ENCODE data around the gene IL18R1. TPM values are rescaled to one million over a fixed set of nuclear protein-coding genes. Genes with fewer than 3 reads are reported as not detected.

Gene IL18R1
- total RNA-seq, 1 donor from 2014 or later, result 4.9 TPM

GRCh38 chr2:102366406-102367112, 11.0 kb downstream of the IL18R1 start:
- Histone ChIP-seq H3K4me1 (no peaks in the 10 kb centered on the region), H3K9me3 (peaks cover 3% of the 10 kb centered on the region), H3K27me3 (no peaks in the 10 kb centered on the region), H3K27ac (no peak overlapping the region), H3K36me3 (peaks cover 0 to 4% of the 10 kb centered on the region in 2 donors), H3K4me3 (no peak overlapping the region)
- no peak for TF ChIP-seq POLR2AphosphoS5 (IDR thresholded peaks at IDR 0.05; ENCODE audit: insufficient read depth in 1 of 2, low read depth in 1 of 2)
- no peak for TF ChIP-seq CTCF (IDR thresholded peaks at IDR 0.05)
- no peak for TF ChIP-seq POLR2A (IDR thresholded peaks at IDR 0.05)
- DNase-seq (ENCODE audit: extremely low spot score in 2 of 2), result no peak
- intact Hi-C loops (cut with DNase I), result no loop called here

- intact Hi-C loops (cut with DNase I), result no loop called here
- Histone ChIP-seq H3K36me3 (peaks cover 0 to 4% of the 10 kb centered on the region in 2 donors), H3K27ac (no peak overlapping the region), H3K27me3 (no peaks in the 10 kb centered on the region), H3K4me1 (no peaks in the 10 kb centered on the region), H3K4me3 (no peak overlapping the region), H3K9me3 (peaks cover 3% of the 10 kb centered on the region)
- TF ChIP-seq CTCF (IDR thresholded peaks at IDR 0.05) (no peak), POLR2A (IDR thresholded peaks at IDR 0.05) (no peak), POLR2AphosphoS5 (IDR thresholded peaks at IDR 0.05; ENCODE audit: insufficient read depth in 1 of 2, low read depth in 1 of 2) (no peak)
- DNase-seq (ENCODE audit: extremely low spot score in 2 of 2), result no peak
These were observed 11.9 kb downstream of the IL18R1 start for GRCh38 chr2:102367331-102367971.

GRCh38 chr2:102368461-102369109, 13.0 kb downstream of the IL18R1 start:
- intact Hi-C loops (cut with DNase I), result no loop called here

GRCh38 chr2:102369866-102370265, 14.3 kb downstream of the IL18R1 start:
- Histone ChIP-seq H3K9me3 (peaks cover 3% of the 10 kb centered on the region), H3K27ac (no peak overlapping the region), H3K27me3 (no peaks in the 10 kb centered on the region), H3K4me3 (no peak overlapping the region), H3K4me1 (no peaks in the 10 kb centered on the region), H3K36me3 (no peaks in the 10 kb centered on the region)
- TF ChIP-seq CTCF (IDR thresholded peaks at IDR 0.05) (no peak), POLR2A (IDR thresholded peaks at IDR 0.05) (no peak), POLR2AphosphoS5 (IDR thresholded peaks at IDR 0.05; ENCODE audit: insufficient read depth in 1 of 2, low read depth in 1 of 2) (no peak)
- no peak for DNase-seq (ENCODE audit: extremely low spot score in 2 of 2)
- intact Hi-C loops (cut with DNase I), result no loop called here

More at GRCh38 chr2:102368461-102369109, 13.0 kb downstream of the IL18R1 start:
- no peak for TF ChIP-seq POLR2A (IDR thresholded peaks at IDR 0.05)
- no peak for TF ChIP-seq CTCF (IDR thresholded peaks at IDR 0.05)
- no peak for TF ChIP-seq POLR2AphosphoS5 (IDR thresholded peaks at IDR 0.05; ENCODE audit: insufficient read depth in 1 of 2, low read depth in 1 of 2)
- Histone ChIP-seq H3K27me3 (no peaks in the 10 kb centered on the region), H3K9me3 (peaks cover 3% of the 10 kb centered on the region), H3K36me3 (peaks cover 0 to 3% of the 10 kb centered on the region in 2 donors), H3K27ac (no peak overlapping the region), H3K4me3 (no peak overlapping the region), H3K4me1 (no peaks in the 10 kb centered on the region)
- no peak for DNase-seq (ENCODE audit: extremely low spot score in 2 of 2)
